G401.6 (cell line): ENCODE results near the gene AKR1C2.
"Not testable (repeated sequence)": the region's sequence is repeated elsewhere in the genome, so short reads cannot be mapped to it uniquely, and the experiment has no call there.

ENCODE experiments used
- FAIRE-seq: peaks from 2 replicates; lab custom pipeline; 2012; peaks lifted over from hg19 to GRCh38; lab: Jason Lieb, UNC

The AKR1C2 gene

GRCh38 chr10:4956955-4957645 is 46.6 kb downstream of the AKR1C2 start:
- FAIRE-seq, result not testable (repeated sequence)

- FAIRE-seq, result not testable (repeated sequence)
These were observed 47.6 kb downstream of the AKR1C2 start for GRCh38 chr10:4956088-4956487.

GRCh38 chr10:4953405-4953804 is 50.3 kb downstream of the AKR1C2 start:
- FAIRE-seq, result no peak

GRCh38 chr10:4951512-4952162 is 52.0 kb downstream of the AKR1C2 start:
- not testable (repeated sequence) for FAIRE-seq

GRCh38 chr10:4947635-4948596 is 55.7 kb downstream of the AKR1C2 start:
- no peak for FAIRE-seq

GRCh38 chr10:4947039-4947634 is 56.5 kb downstream of the AKR1C2 start:
- FAIRE-seq, result no peak

- FAIRE-seq, result no peak
These were observed 57.6 kb downstream of the AKR1C2 start for GRCh38 chr10:4945766-4946717.

GRCh38 chr10:4944841-4945240 is 58.8 kb downstream of the AKR1C2 start:
- no peak for FAIRE-seq

GRCh38 chr10:4943821-4944220 is 59.8 kb downstream of the AKR1C2 start:
- FAIRE-seq, result no peak

- not testable (repeated sequence) for FAIRE-seq
These were observed 60.2 kb downstream of the AKR1C2 start for GRCh38 chr10:4943416-4943815.

GRCh38 chr10:4942931-4943330 is 60.7 kb downstream of the AKR1C2 start:
- FAIRE-seq, result not testable (repeated sequence)

GRCh38 chr10:4941540-4942330 is 61.9 kb downstream of the AKR1C2 start:
- FAIRE-seq, result no peak

- FAIRE-seq, result not testable (repeated sequence)
These were observed 62.7 kb downstream of the AKR1C2 start for GRCh38 chr10:4940909-4941308.

GRCh38 chr10:4940073-4940428 is 63.6 kb downstream of the AKR1C2 start:
- FAIRE-seq, result not testable (repeated sequence)

GRCh38 chr10:4939224-4940072 is 64.2 kb downstream of the AKR1C2 start:
- FAIRE-seq, result no peak
